NCI-H2029 treated with DMSO at 0.1 percent for 48 hours (cell line): Measurements from ENCODE around the gene TNK2.
"Not testable (repeated sequence)": the region's sequence is repeated elsewhere in the genome, so short reads cannot be mapped to it uniquely, and the experiment has no call there.

Experiments
- DNase-seq: peaks from one replicate; lab custom pipeline; 2025; lab: John Stamatoyannopoulos, UW

The TNK2 gene

GRCh38 chr3:195850857-195851543 is 57.4 kb downstream of the TNK2 start:
- DNase-seq: peak; percentile 96

GRCh38 chr3:195849322-195850074 is 58.9 kb downstream of the TNK2 start:
- no peak for DNase-seq

- DNase-seq: no peak
These were observed 61.0 kb downstream of the TNK2 start for GRCh38 chr3:195847055-195847950.

DNA sequence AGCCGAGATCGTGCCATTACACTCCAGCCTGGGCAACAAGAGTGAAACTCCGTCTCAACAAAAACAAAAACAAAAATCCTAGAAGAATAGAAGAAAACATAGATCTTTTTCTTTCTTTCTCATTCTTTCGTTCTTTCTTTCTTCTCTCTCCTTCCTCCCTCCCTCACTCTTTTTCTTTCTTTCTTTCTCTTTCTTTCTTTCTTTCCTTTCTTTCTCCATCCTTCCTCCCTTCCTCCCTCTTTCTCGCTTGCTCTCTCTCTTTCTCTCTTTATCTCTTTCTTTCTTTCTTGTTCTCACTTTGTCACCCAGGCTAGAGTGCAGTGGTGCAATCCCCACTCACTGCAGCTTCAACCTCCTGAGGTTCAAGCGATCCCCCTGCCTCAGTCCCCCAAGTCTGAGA is 62.9 kb downstream of the TNK2 start:
- no peak for DNase-seq

GRCh38 chr3:195844671-195845218 is 63.6 kb downstream of the TNK2 start:
- no peak for DNase-seq

- no peak for DNase-seq
These were observed 68.9 kb downstream of the TNK2 start for GRCh38 chr3:195839260-195840010.

DNA sequence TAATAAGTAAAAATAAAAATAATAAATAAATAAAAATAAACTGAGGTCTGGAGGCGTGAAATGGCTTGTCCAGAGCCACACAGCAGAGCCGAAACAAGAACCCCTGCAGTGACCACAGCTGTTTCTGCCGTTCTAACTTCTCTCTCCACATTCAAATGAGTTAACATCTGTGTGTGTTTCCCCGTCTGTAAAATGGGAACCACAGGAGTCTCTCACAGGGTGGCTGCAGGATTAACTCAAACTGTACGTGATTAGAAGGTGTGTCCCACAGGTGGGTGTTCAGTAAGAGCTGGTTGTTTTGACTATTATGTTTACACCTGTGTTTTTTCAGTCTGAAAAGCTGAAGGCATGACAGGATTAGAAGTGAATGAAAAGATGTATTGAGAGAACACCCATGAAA is 69.6 kb downstream of the TNK2 start:
- DNase-seq: no peak

DNA sequence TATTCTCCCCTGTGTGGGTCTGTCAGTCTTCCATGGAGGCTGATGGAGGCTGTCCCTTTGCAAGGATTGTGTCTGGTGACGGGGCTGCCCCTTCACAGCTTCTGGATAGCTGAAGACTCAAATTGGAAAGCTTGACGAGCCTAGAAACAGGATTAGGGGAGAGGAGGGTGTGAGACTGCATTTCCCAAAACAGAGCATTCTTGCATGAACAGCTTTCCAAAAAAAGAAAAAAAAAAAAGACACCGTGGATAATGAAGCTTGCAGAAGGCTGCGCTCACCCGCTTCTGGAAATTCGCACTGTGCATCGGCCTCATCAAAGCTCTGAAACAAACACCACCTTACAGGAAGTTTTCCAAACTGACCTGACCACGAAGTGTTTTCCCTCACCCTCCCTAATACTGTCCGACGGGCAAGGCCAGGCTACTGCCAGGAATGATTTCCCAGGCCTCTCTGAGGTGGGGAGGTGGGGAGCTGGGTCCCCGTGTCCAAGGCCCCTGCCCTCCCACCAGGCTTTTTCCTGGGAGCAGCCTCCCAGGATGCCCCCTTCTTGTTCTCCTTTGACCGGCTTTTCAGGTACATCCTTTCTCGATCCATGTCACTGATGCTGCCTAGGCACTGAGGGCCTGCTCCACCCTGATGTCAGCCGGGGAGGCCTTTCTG is 71.7 kb downstream of the TNK2 start:
- DNase-seq: no peak

DNA sequence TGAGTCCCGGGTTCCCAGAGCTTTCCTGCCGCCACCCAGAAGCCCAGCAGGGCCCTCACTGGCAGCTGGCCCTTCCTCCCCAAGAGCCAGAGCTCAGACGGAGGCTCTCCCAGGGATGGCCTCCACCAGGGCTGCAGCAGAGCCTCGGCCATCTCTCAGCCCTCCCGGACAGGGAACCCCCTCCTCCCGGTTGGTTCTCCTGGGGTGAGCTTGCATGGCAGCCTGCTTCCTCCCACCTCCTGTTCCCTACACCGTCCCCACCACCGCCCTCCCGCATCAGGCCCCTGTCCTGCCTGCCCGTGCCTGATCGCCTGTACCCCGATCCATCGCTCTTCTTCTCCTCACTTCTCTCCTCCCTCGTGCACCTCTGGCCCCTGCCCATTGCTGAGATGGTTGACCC is 72.6 kb downstream of the TNK2 start:
- DNase-seq: no peak

GRCh38 chr3:195834675-195835583 is 73.4 kb downstream of the TNK2 start:
- no peak for DNase-seq

DNA sequence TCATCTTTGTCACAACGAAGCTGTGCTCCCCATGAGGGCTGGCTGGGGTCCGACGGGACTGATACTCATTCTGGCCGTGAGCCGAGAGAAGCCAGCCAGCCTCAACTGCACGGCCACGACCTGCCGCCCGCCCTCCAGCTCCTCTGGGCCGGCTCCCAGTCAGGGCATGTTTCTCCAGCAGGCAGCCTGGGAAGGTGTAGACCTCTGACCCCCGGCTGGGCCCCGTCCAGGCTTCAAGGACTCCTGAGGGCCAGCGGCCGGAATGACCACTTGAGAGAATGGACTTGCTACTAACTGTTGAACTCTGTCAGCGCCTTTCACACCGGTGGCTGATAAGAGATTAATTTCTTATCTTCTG is 78.5 kb downstream of the TNK2 start:
- DNase-seq: no peak

GRCh38 chr3:195828762-195829161 is 79.6 kb downstream of the TNK2 start:
- no peak for DNase-seq

GRCh38 chr3:195825857-195826804 is 82.2 kb downstream of the TNK2 start:
- no peak for DNase-seq

- no peak for DNase-seq
These were observed 83.2 kb downstream of the TNK2 start for GRCh38 chr3:195825191-195825588.

DNA sequence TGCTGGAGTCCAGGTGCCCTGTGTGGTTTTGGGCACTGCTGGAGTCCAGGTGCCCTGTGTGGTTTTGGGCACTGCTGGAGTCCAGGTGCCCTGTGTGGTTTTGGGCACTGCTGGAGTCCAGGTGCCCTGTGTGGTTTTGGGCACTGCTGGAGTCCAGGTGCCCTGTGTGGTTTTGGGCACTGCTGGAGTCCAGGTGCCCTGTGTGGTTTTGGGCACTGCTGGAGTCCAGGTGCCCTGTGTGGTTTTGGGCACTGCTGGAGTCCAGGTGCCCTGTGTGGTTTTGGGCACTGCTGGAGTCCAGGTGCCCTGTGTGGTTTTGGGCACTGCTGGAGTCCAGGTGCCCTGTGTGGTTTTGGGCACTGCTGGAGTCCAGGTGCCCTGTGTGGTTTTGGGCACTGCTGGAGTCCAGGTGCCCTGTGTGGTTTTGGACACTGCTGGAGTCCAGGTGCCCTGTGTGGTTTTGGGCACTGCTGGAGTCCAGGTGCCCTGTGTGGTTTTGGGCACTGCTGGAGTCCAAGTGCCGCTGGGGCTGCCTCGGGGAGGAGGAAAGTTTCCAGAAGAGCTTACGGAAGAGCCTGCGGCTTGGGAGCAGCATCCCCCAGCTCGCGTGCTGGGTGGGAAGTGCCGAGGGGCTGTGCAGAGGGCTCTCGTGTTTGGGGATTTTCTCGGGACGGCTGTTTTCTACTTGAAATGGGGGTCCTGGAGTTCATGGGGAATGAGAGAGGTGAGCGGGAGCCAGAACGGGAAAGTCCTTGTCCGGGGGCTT is 83.7 kb downstream of the TNK2 start:
- DNase-seq: not testable (repeated sequence)

DNA sequence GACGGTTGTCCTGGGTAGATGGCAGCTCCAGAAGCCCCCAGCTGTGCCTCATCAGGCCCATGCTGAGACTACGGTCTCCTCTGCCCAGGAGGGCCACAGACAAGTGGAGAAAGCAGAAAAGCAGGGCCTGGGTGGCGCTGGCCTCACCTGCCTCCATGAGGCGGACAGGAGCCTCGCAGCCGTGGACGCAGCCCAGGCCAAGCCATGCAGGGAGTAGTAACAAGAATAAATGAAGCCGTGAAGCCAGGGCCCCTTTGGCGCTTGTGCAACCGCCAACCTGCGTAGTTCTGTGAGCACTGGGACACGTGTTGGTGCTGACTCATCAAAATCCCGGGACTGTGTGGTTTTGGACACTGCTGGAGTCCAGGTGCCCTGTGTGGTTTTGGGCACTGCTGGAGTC is 84.4 kb downstream of the TNK2 start:
- no peak for DNase-seq

DNA sequence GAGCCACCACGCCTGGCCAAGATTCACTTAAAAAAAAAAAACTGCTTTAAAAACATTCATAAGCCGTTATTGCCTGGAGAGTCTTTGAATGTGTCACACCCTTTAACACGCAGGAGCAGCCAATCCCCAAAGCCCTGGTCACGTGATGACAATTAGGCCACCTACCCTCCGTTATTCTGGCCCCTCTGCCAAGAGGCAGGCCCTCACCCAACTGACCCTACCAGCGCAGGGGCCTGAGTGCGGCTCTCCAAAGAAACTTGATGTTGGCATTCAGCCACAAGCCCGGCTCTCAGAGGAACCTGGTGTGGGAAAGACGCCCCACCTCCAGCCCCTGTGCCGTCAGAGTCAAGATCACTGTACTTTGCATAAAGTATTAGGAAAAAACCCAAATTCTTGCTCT is 85.1 kb downstream of the TNK2 start:
- DNase-seq: peak; percentile 44

GRCh38 chr3:195822131-195822696 is 86.1 kb downstream of the TNK2 start:
- no peak for DNase-seq
